ENCODE measurements around the gene HNRNPUL1. TPM values are rescaled to one million over a fixed set of nuclear protein-coding genes. Genes with fewer than 3 reads are reported as not detected.

The HNRNPUL1 gene
- total and polyA plus RNA-seq, 2 of the 8 experiments (the other 6 are each of a cell fraction or from before 2014, with no cell fraction given): 99.5 to 264 TPM

- TF ChIP-seq CTCF (IDR thresholded peaks at IDR 0.05; ENCODE audit: control extremely low read depth in 1 of 3, insufficient read depth in 1 of 3, low read depth in 1 of 3, low read length in 3 of 3): peak; percentile 29 to 52 (median 31)
- TF ChIP-seq ATF2 (IDR thresholded peaks at IDR 0.05; ENCODE audit: low read length): no peak
- 0 out of 4 replicates have a peak, but pooled peaks of 1 of the 2 experiments have one; percentile 15 for TF ChIP-seq SIN3A (conservative IDR thresholded peaks at IDR 0.05 in 1 of 2, IDR thresholded peaks at IDR 0.05 in 1 of 2; ENCODE audit: low read depth in 1 of 2, low read length in 2 of 2)
- TF ChIP-seq RBBP5 (IDR thresholded peaks at IDR 0.05; ENCODE audit: borderline replicate concordance, low read depth, low read length): 0 out of 2 replicates have a peak, but pooled peaks have one; percentile 21
- TF ChIP-seq HDAC6 (IDR thresholded peaks at IDR 0.05; ENCODE audit: low read depth, low read length): no peak
- TF ChIP-seq KDM4A (IDR thresholded peaks at IDR 0.05; ENCODE audit: low read depth, low read length, severe bottlenecking): peak; percentile 61
- peak; percentile 39 for TF ChIP-seq ASH2L (IDR thresholded peaks at IDR 0.05; ENCODE audit: low read length)
- peak; percentile 25 to 50; a peak in 2 of 4 replicates for TF ChIP-seq RAD21 (IDR thresholded peaks at IDR 0.05 in 1 of 2, conservative IDR thresholded peaks at IDR 0.05 in 1 of 2; ENCODE audit: low read depth in 2 of 2, low read length in 2 of 2)
- TF ChIP-seq NRF1 (IDR thresholded peaks at IDR 0.05; ENCODE audit: low read depth, low read length): no peak
- TF ChIP-seq SUZ12 (IDR thresholded peaks at IDR 0.05; ENCODE audit: low read length): peak; percentile 43; the same call in 1 of the 2 replicates
- TF ChIP-seq TAF1 (IDR thresholded peaks at IDR 0.05; ENCODE audit: low read depth, low read length): no peak
- TF ChIP-seq SRF (IDR thresholded peaks at IDR 0.05; ENCODE audit: low read depth, low read length): no peak
- 0 out of 2 replicates have a peak, but pooled peaks have one; percentile 37 for TF ChIP-seq PHF8 (conservative IDR thresholded peaks at IDR 0.05; ENCODE audit: low read depth, low read length)
- TF ChIP-seq JUND (IDR thresholded peaks at IDR 0.05; ENCODE audit: low read length): no peak
Measured at GRCh38 chr19:41352609-41353465, 88.7 kb downstream of the HNRNPUL1 start (continued).
